Right lung (tissue), 10 donors: Measurements from ENCODE around the gene ZNF615. TPM values are rescaled to one million over a fixed set of nuclear protein-coding genes. Genes with fewer than 3 reads are reported as not detected.
"Not testable (repeated sequence)": the region's sequence is repeated elsewhere in the genome, so short reads cannot be mapped to it uniquely, and the experiment has no call there.

ENCODE experiments used
- DNase-seq, 2 donors: peaks; one replicate each; pipeline ENCODE4 v3.0.0-alpha.2; 2013
- long read RNA-seq, 8 donors: transcript quantifications; one replicate each; lab custom pipeline, GENCODE V29; 2026
- polyA plus RNA-seq, 5 donors: library from polyadenylated mRNA; unstranded; fragments of 120-200 nt; gene quantifications; one replicate each; pipeline versions ENCODE4 v1.2.1 to v1.2.3, GENCODE V29; 2013; ENCODE audit warnings: inconsistent platforms in 1 of 5, low replicate concordance in 1 of 5; ENCODE audit not compliant: insufficient read length in 5 of 5, insufficient read depth in 1 of 5

The ZNF615 gene
- polyA plus RNA-seq, result 10 to 100 TPM; 13.0 to 27.4 (median 25.8) TPM
- long read RNA-seq, donor 1, full-length matches to known transcripts, result 3 of 3 reads
- long read RNA-seq, donor 1, partial matches to known transcripts, result 0 of 3 reads
- long read RNA-seq, donor 1, other reads (novel, unspliced or antisense), result 0 of 3 reads
- long read RNA-seq, donor 2, full-length matches to known transcripts, result 2 of 2 reads
- long read RNA-seq, donor 2, partial matches to known transcripts, result 0 of 2 reads
- long read RNA-seq, donor 2, other reads (novel, unspliced or antisense), result 0 of 2 reads
- long read RNA-seq, donor 3, full-length matches to known transcripts, result 2 of 2 reads
- long read RNA-seq, donor 3, partial matches to known transcripts, result 0 of 2 reads
- long read RNA-seq, donor 3, other reads (novel, unspliced or antisense), result 0 of 2 reads
- long read RNA-seq, donor 4, partial matches to known transcripts, result 0 of 2 reads
- long read RNA-seq, donor 4, other reads (novel, unspliced or antisense), result 0 of 2 reads
- long read RNA-seq, donor 5, full-length matches to known transcripts, result 5 of 5 reads
- long read RNA-seq, donor 5, partial matches to known transcripts, result 0 of 5 reads
- long read RNA-seq, donor 5, other reads (novel, unspliced or antisense), result 0 of 5 reads
- long read RNA-seq, donor 6, partial matches to known transcripts, result 0 of 2 reads
- long read RNA-seq, donor 6, other reads (novel, unspliced or antisense), result 0 of 2 reads
- long read RNA-seq, donor 7, full-length matches to known transcripts, result 5 of 5 reads
- long read RNA-seq, donor 7, partial matches to known transcripts, result 0 of 5 reads
- long read RNA-seq, donor 7, other reads (novel, unspliced or antisense), result 0 of 5 reads
- long read RNA-seq, donor 8, result 0 reads

DNA sequence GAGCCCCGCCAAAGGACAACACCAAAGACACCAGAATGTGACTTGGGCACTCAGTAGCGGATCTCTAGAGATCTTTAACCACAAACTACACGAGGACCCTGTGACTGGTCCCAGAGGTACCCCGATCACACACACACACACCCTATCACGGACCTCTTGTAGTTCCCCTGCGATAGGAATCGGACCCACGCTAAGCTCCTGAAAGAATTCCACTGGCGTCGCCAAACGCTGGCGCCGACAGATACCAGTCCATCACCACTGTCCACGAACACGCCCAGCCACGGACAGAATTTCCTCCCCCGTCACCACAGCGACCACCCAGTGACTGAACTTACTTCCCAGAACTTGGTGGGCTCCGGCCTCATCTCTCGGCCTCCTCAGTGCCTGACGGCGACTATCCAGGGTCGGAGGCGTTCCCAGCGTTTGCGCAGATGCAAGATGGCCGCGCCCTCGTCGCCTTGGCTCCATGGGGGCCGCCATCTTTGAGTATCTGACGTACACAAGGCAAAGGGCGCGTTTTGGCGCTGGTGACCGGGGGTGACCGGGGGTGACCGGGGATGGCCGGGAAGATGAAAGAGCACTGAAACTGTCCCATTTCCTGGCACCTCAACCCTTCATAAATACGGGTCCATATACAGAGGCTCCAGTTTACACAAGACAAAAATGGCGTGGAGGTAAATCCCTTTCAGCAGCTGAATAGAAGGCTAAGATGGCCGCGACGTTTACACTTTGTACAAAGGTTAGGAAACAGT, at the start of gene ZNF615:
ZNF615 (minus strand) TSS at position 406 of the 752 bp plus-strand sequence. CDS start 4,500 bp downstream, outside the sequence.
- peak; percentile 93 for DNase-seq

DNA sequence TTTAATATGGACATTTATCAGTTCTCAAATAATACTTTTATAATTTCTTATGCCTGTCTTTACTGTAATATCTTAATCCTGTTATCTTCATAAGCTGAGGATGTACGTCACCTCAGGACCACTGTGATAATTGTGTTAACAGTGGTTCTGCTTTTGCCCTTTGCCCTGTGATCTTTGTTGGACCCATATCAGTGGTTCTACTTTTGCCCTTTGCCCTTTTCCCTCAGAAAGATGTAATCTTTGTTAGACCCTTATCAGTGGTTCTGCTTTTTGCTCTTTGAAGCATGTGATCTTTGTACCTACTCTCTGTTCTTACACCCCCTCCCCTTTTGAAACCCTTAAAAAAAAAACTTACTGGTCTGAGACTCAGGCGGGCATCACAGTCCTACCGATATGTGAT, 48.5 kb upstream of the ZNF615 start:
- not testable (repeated sequence) for DNase-seq

DNA sequence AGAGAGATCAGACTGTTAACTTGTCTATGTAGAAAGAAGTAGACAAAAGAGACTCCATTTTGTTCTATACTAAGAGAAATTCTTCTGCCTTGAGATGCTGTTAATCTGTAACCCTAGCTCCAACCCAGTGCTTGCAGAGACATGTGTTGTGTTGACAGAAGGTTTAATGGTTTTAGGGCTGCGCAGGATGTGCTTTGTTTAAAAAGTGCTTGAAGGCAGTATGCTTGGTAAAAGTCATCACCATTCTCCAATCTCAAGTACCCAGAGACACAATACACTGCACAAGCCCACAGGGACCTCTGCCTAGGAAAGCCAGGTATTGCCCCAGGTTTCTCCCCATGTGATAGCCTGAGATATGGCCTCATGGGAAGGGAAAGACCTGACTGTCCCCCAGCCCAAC, 43.7 kb upstream of the ZNF615 start:
- not testable (repeated sequence) for DNase-seq

DNA sequence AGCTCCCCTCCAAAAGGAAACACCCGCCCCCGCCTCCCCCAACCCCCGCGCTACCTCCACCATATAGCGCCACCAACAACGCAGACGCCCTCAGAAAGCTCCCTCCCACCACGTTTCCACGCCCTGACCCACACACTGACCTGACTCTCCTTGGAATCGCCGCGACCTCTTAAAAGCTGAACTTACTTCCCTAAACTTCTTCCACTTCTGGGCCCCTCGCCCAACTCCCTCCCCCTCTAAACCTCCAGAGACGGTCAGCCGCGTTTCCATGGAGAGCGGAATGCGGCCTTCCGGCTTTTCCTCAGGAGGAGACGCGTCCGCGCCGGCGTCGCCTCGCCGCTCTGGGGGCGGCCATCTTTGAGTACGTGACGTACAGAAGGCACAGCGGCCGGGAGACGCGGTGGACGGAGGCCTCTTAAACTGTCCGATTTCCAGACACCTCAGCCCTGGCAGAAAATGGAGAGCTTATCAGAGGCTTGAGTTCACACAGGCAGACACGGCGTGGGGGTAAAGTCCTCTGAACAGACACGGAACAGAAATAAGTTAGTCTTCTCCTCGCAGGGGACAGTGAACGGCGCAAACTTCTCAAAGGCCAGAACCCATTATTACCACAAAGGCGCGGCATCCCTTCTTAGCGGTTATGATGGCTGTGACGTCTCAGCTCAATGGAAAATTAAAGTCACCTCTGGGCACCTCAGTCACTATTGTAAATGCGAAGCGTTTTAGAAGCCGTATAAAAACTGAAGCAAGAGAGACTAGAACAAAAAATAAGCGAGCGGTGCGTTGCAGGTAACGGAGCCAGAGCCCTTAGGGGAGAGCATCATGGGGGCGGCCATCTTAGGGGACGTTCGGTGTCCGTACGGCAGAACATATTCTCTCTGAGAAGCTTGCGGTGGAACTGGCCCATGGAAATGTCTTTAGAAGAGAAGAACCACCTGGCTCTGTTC, 40.8 kb upstream of the ZNF615 start, which contains the start of gene ZNF432:
ZNF432 (minus strand) TSS at position 284 of the 947 bp plus-strand sequence. CDS start 1,970 bp downstream, outside the sequence.
- DNase-seq, result peak; percentile 97 to 98

DNA sequence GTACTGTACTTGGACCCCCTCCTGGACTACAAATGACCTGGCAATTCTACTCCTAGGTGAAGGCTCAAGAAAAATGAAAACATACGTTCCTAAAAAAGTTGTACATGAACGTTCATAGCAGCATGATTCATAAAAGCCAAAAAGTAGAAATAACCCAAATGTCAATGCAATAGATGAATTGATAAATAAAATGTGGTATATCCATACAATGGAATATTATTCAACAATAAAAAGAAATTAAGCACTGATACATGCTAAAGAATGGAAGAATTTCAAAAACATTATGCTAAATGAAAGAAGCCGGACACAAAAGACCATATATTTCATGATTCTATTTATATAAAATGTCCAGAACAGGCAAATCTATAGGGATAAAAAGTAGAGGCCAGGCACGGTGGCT, 31.2 kb upstream of the ZNF615 start:
- no peak for DNase-seq

DNA sequence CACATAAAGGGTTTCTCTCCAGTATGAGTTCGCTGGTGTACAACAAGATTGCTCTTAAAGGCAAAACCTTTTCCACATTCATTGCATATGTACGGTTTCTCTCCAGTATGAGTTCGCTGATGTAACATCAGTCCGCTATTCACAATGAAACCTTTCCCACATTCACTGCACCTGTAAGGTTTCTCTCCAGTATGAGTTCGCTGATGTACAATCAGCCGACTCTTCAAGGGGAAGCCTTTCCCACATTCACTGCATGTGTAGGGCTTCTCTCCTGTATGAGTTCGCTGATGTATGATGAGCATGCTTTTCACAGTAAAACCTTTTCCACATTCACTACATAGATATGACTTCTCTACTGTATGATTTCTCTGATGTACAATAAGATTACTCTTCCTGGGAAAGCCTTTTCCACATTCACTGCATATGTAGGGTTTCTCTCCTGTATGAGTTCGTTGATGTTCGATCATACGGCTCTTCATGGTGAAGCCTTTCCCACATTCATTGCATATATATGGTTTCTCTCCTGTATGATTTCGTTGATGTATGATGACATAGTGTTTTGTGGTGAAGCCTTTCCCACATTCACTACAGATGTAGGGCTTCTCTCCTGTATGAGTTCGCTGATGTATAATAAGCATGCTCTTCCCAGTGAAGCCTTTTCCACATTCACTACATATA, 26.2 kb upstream of the ZNF615 start:
- no peak for DNase-seq

DNA sequence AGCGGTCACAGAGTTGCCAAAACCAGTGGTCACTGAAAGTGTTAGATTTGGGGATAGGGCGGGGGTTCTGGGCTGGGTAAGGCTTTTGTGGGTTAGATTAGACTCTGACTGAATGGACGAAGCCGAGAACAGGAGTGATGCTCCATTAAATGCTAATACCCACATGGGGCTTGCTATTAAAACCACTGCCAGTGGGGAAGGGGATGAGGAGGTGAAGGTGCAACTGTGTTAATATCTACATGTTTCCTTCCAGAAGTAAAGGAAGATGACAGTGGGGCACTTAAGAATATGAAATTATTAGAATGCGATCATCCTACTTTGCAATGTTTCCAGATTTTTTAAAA, 20.7 kb upstream of the ZNF615 start:
- DNase-seq, result no peak

DNA sequence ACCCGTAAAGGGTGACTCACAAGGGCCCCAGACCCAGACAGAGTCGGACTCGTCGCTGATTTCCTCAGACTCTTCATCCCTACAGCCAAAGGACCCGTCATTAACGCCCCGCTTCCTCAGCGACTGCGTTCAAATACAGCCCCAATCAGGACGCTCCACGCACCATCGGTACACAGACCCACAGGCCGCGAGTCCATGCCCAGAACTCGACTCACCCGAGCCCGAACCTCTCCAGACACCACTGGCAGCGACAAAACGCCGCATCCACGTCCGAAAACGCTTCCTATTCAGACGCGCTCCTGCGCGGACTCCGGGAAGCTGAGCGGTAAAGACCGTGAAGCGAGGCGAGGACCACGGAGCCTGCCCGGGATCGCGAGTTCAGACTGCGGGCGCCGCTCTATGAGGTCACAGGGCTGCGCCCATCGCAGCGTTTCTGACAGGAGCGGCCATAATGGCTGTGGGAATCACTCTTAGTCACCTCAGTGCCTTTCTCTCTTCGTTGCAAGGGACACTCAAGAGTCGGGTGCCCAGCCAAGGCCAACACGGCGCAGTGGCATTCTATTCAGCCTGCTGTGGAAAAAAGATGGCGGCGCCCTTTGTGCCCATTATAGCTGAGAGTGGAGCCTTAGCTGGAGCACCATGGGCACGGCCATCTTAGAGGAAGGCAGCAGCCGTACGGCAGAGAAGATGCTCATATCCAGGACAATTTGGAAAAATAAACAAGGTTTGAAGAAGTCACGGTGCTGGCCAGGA, 20.2 kb upstream of the ZNF615 start, which contains the start of gene ZNF614:
ZNF614 (minus strand) TSS at position 353 of the 753 bp plus-strand sequence. CDS start 2,634 bp downstream, outside the sequence.
- peak; percentile 92 to 93 for DNase-seq

DNA sequence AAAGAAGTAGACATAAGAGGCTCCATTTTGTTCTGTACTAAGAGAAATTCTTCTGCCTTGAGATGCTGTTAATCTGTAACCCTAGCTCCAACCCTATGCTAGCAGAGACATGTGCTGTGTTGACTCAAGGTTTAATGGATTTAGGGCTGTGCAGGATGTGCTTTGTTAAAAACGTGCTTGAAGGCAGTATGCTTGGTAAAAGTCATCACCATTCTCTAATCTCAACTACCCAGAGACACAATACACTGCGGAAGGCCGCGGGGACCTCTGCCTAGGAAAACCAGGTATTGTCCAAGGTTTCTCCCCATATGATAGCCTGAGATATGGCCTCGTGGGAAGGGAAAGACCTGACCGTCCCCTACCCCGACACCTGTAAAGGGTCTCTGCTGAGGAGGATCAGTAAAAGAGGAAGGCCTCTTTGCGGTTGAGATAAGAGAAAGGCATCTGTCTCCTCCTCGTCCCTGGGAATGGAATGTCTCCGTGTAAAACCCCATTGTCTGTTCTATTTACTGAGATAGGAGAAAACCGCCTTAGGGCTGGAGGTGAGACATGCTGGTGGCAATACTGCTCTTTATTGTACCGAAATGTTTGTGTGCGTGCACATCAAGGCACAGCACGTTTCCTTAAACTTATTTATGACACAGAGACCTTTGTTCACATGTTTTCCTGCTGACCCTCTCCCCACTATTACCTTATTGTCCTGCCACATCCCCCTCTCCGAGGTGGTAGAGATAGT, 18.4 kb upstream of the ZNF615 start:
- not testable (repeated sequence) for DNase-seq

DNA sequence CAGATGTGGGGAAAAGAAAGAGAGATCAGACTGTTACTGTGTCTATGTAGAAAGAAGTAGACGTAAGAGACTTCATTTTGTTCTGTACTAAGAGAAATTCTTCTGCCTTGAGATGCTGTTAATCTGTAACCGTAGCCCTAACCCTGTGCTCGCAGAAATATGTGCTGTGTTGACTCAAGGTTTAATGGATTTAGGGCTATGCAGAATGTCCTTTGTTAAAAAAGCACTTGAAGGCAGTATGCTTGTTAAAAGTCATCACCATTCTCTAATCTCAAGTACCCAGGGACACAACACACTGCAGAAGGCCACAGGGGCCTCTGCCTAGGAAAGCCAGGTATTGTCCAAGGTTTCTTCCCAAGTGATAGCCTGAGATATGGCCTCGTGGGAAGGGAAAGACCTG, 16.5 kb upstream of the ZNF615 start:
- DNase-seq, result not testable (repeated sequence)

DNA sequence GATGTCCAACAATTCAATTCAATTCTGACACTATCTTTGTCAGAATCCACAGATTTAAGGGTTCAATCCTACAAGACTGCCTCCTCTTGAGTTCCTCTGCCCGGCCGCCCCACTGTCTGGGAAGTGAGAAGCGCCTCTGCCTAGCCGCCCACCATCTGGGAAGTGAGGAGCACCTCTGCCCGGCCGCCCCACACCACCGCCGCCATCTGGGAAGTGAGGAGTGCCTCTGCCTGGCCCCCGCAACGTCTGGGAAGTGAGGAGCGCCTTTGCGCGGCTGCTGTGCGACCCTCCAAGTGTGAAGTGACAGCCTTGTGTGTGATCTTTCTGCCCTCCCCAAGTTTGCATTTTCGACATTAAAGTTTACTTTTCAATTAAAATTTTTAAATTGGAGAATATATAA, 14.2 kb upstream of the ZNF615 start:
- no peak for DNase-seq

DNA sequence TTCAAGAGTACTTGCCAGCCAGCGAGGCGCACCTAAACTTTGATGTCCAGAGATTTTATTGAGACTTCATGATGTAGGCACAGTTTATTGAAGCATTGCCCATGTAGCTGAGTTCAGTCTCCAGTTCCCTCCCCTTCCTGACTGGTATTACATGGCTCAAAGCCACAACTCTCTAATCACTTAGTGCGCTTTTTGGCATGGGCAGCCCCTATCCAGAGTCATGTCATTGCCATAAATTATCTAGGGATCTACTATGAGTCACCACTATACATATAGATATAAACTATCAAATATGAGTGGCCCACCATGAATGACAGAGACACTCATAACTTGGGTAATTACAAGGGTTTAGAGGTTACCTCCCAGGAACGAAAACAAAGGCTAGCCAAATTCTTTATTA, 12.5 kb upstream of the ZNF615 start:
- DNase-seq, result no peak

DNA sequence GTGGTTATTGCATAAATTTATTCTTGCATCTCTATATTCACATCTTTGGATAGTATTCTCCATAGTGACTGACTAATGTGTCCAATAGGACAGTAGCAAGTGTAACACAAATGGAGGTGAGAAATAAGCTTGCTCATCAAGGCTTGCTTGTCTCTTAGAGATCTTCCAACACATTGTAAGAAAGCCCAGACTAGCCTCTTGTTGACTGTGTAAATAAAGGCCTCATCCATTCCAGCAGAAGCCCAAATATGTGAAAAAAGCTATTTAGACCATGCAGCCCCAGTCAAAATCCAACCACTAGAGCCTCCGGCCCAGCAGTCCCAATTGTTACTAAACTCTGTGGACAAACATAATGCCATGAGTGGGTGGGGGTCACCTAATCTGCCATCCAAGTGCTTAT, 2.7 kb upstream of the ZNF615 start:
- DNase-seq, result no peak

DNA sequence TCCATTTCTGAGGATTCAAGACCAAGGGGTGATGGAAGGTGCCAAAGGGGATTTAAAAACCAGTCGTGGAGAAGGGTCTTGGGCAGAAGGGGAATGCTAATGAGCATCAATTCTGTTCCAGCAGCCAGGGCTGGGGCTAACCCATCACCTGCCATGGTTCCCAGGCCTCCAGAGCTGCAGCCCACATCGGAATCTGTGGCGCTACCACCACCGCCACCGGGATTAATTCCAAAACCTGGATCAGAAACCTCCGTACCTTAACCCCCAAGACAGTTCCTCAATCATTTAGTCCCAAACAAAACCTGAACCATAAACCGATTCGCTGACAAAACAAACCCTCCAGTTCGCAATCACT, 583 bp downstream of the ZNF615 start:
- DNase-seq, result no peak

DNA sequence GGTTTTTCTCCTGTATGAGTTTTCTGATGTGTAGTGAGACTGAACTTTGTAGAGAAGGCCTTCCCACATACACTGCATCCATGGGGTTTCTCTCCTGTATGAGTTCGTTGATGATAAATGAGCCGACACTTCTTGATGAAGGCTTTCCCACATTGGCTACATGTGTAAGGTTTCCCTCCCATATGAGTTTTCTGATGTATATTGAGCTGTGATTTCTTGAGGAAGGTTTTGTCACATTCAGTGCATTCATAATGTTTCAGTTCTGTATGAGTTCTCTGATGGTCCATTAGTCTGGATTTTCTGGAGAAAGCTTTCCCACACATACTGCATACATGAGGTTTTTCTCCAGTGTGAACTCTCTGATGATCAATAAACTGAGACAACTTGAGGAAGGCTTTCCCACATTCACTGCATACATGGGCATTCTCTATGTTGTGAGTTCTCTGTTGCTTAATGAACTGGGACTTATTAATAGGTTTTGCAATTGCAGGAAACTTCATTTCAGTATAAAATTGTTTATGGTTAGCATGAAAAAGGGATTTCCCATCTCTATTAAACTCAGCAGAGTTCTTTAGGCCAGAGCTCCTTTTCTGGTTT, 13.9 kb downstream of the ZNF615 start:
- no peak for DNase-seq

DNA sequence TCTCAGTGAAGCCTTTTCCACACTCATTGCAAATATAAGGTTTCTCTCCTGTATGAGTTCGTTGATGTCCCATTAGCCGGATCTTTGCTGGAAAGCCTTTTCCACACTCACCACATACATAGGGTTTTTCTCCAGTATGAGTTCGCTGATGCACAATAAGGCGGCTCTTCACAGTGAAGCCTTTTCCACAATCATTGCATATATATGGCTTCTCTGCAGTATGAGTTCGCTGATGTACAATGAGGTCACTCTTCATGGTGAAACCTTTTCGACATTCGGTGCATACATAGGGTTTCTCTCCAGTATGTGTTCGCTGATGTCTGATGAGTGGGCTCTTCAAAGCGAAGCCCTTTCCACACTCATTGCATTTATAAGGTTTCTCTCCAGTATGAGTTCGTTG, 14.6 kb downstream of the ZNF615 start:
- DNase-seq, result no peak

DNA sequence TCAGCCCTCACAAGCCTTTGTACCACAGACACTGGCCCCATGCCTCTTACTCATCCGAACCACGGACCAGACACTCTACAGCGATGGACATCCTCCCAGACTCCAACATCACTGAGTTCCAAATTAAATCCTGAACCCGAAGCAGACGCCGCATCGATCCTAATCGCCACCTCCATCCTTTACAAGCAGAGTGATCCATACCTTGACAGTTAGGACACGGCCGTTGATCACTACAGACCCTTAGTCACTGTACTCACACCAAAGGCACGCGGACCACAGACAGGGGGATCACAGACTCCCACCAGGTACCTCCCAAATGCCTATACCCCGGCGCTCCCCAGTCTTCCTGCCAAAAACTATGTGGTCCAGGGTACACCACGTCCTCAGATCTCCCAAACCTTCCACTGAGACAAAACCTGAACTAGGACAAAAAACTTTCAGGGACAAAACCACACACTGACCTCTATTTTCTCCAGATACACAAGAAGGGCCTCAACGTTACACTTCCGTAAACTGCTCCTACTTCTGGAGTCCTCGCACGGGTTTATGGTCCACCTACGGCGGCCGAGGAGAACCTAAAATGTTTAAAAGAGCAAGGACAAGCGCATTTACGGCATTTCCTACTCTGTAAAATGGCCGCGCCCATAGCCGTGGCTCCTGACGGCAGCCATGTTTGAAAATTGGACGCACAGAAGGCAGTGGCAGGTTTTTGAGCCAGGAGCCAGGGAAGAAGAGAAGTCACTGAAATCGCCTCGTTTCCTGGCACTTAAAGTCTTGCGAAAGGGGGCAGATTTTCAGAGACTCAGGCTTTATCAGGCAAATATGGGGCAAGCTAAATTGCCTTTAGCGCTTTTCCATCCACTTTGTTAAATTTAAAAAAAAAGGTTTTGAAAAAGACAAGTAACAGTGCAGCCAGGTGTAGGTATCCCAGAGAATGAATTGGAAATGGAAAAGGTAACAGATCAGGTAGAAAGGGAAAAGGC, 21.4 kb downstream of the ZNF615 start, which contains the start of gene ZNF350:
ZNF350 (minus strand) TSS at position 532 of the 983 bp plus-strand sequence. CDS start 12,480 bp downstream, outside the sequence.
- DNase-seq, result peak; percentile 90 to 91
